WTC11 (cell line): ENCODE data around the gene ICAM3.

ENCODE experiments used
- JUN ChIP-seq: sonication (generic); formaldehyde crosslinking; IDR thresholded peaks from 2 replicates; pipeline ENCODE4 v1.8.0; 2023; ENCODE audit warnings: mild to moderate bottlenecking, missing genetic modification reagents
- NR2C2 ChIP-seq: sonication (generic); formaldehyde crosslinking; IDR thresholded peaks from 2 replicates; pipeline ENCODE4 v1.8.0; 2022; ENCODE audit warnings: mild to moderate bottlenecking, missing genetic modification reagents
- SMAD3 ChIP-seq: sonication (generic); formaldehyde crosslinking; IDR thresholded peaks from 2 replicates; pipeline ENCODE4 v1.8.0; 2022; ENCODE audit warnings: missing genetic modification reagents, mild to moderate bottlenecking, borderline replicate concordance
- SP1 ChIP-seq: sonication (generic); formaldehyde crosslinking; conservative IDR thresholded peaks from 2 replicates; pipeline ENCODE4 v1.8.1; 2022; ENCODE audit warnings: missing genetic modification reagents
- TP53 ChIP-seq: sonication (generic); formaldehyde crosslinking; IDR thresholded peaks from 2 replicates; pipeline ENCODE4 v1.8.1; 2023; ENCODE audit warnings: mild to moderate bottlenecking, missing genetic modification reagents
- TF ChIP-seq, protein P1 (sequence below): sonication (generic); formaldehyde crosslinking; IDR thresholded peaks from 2 replicates; pipeline ENCODE4 v1.8.1; 2022; ENCODE audit warnings: missing genetic modification reagents, borderline replicate concordance
- TF ChIP-seq, protein P2 (sequence below): fragments of 200-600 bp; IDR thresholded peaks from 2 replicates; pipeline ENCODE4 v1.8.0; 2022; ENCODE audit warnings: antibody characterized with exemption
- TF ChIP-seq, protein P3 (sequence below): sonication (generic); formaldehyde crosslinking; IDR thresholded peaks from 2 replicates; pipeline ENCODE4 v1.8.0; 2022; ENCODE audit warnings: missing genetic modification reagents
- TF ChIP-seq, protein P4 (sequence below): sonication (generic); formaldehyde crosslinking; IDR thresholded peaks from 2 replicates; pipeline ENCODE4 v1.8.1; 2023; ENCODE audit warnings: mild to moderate bottlenecking, missing genetic modification reagents, moderate library complexity
- TF ChIP-seq, protein P5 (sequence below): sonication (generic); formaldehyde crosslinking; IDR thresholded peaks from 2 replicates; pipeline ENCODE4 v1.8.1; 2022; ENCODE audit warnings: mild to moderate bottlenecking, missing genetic modification reagents, moderate library complexity, borderline replicate concordance

DNA sequence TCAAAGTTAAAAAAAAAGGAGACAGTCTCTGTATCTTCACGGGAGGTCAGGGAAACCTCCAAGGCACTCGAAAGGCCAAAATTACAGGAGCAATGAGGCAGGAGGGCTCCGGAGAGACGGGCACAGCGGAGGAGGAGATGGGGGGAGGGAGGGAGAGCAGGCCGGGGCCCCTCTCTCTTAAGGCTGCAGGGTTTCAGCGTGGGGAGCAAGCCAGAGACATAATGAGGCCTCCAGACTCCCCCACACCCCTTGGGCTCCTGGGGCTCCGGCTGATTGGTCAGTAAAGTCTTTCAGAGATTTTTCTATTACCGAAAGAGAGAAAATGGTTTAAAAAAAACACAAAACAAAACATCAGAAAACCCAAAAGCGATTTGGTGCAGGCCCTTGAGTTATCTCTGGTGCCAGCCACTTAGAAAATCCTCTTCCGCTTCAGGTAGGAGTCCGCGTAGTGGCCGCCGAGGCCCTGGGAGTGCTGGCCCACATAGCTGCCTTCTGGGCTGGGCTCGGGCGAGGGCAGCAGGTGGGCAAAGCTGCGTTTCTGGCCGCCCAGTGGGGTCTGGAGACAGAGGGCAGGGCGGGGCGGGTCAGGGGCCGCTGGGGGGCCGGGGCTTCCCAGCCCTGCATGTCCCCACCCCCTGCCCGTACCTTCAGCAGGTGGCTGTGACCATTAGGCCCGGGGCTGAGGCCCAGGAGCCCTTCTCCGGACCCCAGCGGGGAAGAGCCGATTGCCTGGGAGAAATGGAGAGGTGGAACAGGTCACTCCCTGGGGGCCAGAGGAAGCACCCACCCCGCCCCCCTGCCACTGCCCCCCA, 22.2 kb downstream of the ICAM3 start:
- TF ChIP-seq SMAD3 (CRISPR knock-in tag) (no peak), TP53 (CRISPR knock-in tag) (no peak), SP1 (CRISPR knock-in tag) (no peak), NR2C2 (CRISPR knock-in tag) (no peak), JUN (CRISPR knock-in tag) (no peak)
- TF ChIP-seq, protein P1, sequence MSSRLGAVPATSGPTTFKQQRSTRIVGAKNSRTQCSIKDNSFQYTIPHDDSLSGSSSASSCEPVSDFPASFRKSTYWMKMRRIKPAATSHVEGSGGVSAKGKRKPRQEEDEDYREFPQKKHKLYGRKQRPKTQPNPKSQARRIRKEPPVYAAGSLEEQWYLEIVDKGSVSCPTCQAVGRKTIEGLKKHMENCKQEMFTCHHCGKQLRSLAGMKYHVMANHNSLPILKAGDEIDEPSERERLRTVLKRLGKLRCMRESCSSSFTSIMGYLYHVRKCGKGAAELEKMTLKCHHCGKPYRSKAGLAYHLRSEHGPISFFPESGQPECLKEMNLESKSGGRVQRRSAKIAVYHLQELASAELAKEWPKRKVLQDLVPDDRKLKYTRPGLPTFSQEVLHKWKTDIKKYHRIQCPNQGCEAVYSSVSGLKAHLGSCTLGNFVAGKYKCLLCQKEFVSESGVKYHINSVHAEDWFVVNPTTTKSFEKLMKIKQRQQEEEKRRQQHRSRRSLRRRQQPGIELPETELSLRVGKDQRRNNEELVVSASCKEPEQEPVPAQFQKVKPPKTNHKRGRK (CRISPR knock-in tag), result no peak
- TF ChIP-seq, protein P2, sequence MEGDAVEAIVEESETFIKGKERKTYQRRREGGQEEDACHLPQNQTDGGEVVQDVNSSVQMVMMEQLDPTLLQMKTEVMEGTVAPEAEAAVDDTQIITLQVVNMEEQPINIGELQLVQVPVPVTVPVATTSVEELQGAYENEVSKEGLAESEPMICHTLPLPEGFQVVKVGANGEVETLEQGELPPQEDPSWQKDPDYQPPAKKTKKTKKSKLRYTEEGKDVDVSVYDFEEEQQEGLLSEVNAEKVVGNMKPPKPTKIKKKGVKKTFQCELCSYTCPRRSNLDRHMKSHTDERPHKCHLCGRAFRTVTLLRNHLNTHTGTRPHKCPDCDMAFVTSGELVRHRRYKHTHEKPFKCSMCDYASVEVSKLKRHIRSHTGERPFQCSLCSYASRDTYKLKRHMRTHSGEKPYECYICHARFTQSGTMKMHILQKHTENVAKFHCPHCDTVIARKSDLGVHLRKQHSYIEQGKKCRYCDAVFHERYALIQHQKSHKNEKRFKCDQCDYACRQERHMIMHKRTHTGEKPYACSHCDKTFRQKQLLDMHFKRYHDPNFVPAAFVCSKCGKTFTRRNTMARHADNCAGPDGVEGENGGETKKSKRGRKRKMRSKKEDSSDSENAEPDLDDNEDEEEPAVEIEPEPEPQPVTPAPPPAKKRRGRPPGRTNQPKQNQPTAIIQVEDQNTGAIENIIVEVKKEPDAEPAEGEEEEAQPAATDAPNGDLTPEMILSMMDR, result no peak
- TF ChIP-seq, protein P3, sequence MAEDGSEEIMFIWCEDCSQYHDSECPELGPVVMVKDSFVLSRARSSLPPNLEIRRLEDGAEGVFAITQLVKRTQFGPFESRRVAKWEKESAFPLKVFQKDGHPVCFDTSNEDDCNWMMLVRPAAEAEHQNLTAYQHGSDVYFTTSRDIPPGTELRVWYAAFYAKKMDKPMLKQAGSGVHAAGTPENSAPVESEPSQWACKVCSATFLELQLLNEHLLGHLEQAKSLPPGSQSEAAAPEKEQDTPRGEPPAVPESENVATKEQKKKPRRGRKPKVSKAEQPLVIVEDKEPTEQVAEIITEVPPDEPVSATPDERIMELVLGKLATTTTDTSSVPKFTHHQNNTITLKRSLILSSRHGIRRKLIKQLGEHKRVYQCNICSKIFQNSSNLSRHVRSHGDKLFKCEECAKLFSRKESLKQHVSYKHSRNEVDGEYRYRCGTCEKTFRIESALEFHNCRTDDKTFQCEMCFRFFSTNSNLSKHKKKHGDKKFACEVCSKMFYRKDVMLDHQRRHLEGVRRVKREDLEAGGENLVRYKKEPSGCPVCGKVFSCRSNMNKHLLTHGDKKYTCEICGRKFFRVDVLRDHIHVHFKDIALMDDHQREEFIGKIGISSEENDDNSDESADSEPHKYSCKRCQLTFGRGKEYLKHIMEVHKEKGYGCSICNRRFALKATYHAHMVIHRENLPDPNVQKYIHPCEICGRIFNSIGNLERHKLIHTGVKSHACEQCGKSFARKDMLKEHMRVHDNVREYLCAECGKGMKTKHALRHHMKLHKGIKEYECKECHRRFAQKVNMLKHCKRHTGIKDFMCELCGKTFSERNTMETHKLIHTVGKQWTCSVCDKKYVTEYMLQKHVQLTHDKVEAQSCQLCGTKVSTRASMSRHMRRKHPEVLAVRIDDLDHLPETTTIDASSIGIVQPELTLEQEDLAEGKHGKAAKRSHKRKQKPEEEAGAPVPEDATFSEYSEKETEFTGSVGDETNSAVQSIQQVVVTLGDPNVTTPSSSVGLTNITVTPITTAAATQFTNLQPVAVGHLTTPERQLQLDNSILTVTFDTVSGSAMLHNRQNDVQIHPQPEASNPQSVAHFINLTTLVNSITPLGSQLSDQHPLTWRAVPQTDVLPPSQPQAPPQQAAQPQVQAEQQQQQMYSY, result no peak
- TF ChIP-seq, protein P4, sequence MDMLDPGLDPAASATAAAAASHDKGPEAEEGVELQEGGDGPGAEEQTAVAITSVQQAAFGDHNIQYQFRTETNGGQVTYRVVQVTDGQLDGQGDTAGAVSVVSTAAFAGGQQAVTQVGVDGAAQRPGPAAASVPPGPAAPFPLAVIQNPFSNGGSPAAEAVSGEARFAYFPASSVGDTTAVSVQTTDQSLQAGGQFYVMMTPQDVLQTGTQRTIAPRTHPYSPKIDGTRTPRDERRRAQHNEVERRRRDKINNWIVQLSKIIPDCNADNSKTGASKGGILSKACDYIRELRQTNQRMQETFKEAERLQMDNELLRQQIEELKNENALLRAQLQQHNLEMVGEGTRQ (CRISPR knock-in tag), result no peak
- TF ChIP-seq, protein P5, sequence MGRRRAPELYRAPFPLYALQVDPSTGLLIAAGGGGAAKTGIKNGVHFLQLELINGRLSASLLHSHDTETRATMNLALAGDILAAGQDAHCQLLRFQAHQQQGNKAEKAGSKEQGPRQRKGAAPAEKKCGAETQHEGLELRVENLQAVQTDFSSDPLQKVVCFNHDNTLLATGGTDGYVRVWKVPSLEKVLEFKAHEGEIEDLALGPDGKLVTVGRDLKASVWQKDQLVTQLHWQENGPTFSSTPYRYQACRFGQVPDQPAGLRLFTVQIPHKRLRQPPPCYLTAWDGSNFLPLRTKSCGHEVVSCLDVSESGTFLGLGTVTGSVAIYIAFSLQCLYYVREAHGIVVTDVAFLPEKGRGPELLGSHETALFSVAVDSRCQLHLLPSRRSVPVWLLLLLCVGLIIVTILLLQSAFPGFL, result no peak
